Mammary microvascular endothelial cell (primary cell): ENCODE data around the gene TMEM108. TPM values are rescaled to one million over a fixed set of nuclear protein-coding genes. Genes with fewer than 3 reads are reported as not detected.

Experiments
- total RNA-seq: library from RNA; depleted of rRNA; stranded (reverse); fragments of >200 nt; gene quantifications from 2 replicates; pipeline ENCODE4 v1.2.3, GENCODE V29; 2015

The TMEM108 gene
- total RNA-seq = 0.67 and 1.4 TPM in 2 replicates

GRCh38 chr3:133038089-133038730 lies at the start of gene TMEM108:
Gene TMEM108, plus strand, starts transcription at chr3:133038391.

GRCh38 chr3:133400006-133400515 lies 361.9 kb downstream of the TMEM108 start, which contains the start of gene BFSP2:
Gene BFSP2, plus strand, starts transcription at chr3:133400056. Its CDS starts 28 bp downstream, at chr3:133400084.

